Endothelial cell of umbilical vein (primary cell): ENCODE results near the gene LRP1B.

Experiments used
- CTCF ChIP-seq, 2 donors: IDR thresholded peaks; 1 replicate in 1 of 2; 2 replicates in 1 of 2; pipeline ENCODE4 v1.5.1; 2011; ENCODE audit warnings: low read length in 2 of 2, mild to moderate bottlenecking in 2 of 2, moderate library complexity in 2 of 2, control low read depth in 1 of 2, inconsistent platforms in 1 of 2, low read depth in 1 of 2; ENCODE audit not compliant: insufficient read depth in 1 of 2; ENCODE audit errors: extremely low read depth in 1 of 2
- POLR2A ChIP-seq: IDR thresholded peaks from 2 replicates; pipeline ENCODE4 v1.6.1; 2012; ENCODE audit warnings: low read depth, mild to moderate bottlenecking, control low read depth, low read length

- TF ChIP-seq CTCF (IDR thresholded peaks at IDR 0.05; ENCODE audit: extremely low read depth in 1 of 2, insufficient read depth in 1 of 2, low read depth in 1 of 2, low read length in 2 of 2) (no peak), POLR2A (no peak)
Observed at GRCh38 chr2:140734992-140735391, 1395.8 kb downstream of the LRP1B start.
